H1 (cell line): ENCODE measurements around the gene GALNT13. TPM values are rescaled to one million over a fixed set of nuclear protein-coding genes. Genes with fewer than 3 reads are reported as not detected.

ENCODE experiments used
- CHD7 ChIP-seq: fragments of 300-600 bp; sonication (generic); IDR thresholded peaks from 2 replicates; pipeline ENCODE4 v1.7.1; 2012; ENCODE audit warnings: low read length, moderate library complexity, mild to moderate bottlenecking, inconsistent platforms; ENCODE audit not compliant: insufficient replicate concordance
- KDM4A ChIP-seq: IDR thresholded peaks from one replicate; pipeline ENCODE4 v1.7.1; 2012; ENCODE audit warnings: low read depth, mild to moderate bottlenecking, moderate library complexity, low read length, inconsistent platforms; ENCODE audit not compliant: severe bottlenecking
- KDM5A ChIP-seq: fragments of 200-600 bp; IDR thresholded peaks from 2 replicates; pipeline ENCODE4 v1.7.1; 2012; ENCODE audit warnings: mild to moderate bottlenecking, low read length, inconsistent platforms, mixed read lengths
- polyA plus RNA-seq, 7 experiments: library from polyadenylated mRNA; depleted of rRNA in 3 of 7; stranded (reverse) in 5 of 7; unstranded in 2 of 7; fragments of >200 nt in 5 of 7; fragments of 200-250 nt in 2 of 7; gene quantifications; 1 replicate in 5 of 7; 2 replicates in 1 of 7; 4 replicates in 1 of 7; pipeline versions ENCODE4 v1.2.1 to v1.2.3, GENCODE V29; 2011 to 2013; ENCODE audit warnings: missing spikeins in 2 of 7, mixed read lengths in 2 of 7
- total RNA-seq: library from RNA; stranded (reverse); fragmentation: NEBNext Ultra II Directional; extraction: Animal tissue kit (Norgen Biotek cat#: 25700); gene quantifications from 2 replicates; pipeline ENCODE4 v1.2.1, GENCODE V29; 2021

GALNT13 gene
- total and polyA plus RNA-seq, 2 of the 8 experiments (the other 6 are each of a cell fraction or from before 2014, with no cell fraction given): 3.2 to 9.6 TPM

- TF ChIP-seq CHD7 (no peak), KDM5A (no peak), KDM4A (no peak)
- TF ChIP-seq, all 59 proteins: peak for 0
Observed at GRCh38 chr2:154182008-154182407, 310.3 kb downstream of the GALNT13 start (continued).
